Activated T-cell treated with anti-CD3 and anti-CD28 coated beads for 48 hours (primary cell): Measurements from ENCODE around the gene UPF2.
"Not testable (repeated sequence)": the region's sequence is repeated elsewhere in the genome, so short reads cannot be mapped to it uniquely, and the experiment has no call there.

ENCODE experiments used
- DNase-seq: peaks from one replicate; pipeline ENCODE4 v3.0.0-alpha.2; 2020; ENCODE audit warnings: low read depth

Gene UPF2

GRCh38 chr10:12042797-12043651 is at the start of gene UPF2:
UPF2 (minus strand) TSS chr10:12042809; CDS start chr10:12035423, 7,386 bp downstream.
- peak; percentile 98 for DNase-seq

- no peak for DNase-seq
Observed at GRCh38 chr10:12091421-12091820, 48.8 kb upstream of the UPF2 start.

DNA sequence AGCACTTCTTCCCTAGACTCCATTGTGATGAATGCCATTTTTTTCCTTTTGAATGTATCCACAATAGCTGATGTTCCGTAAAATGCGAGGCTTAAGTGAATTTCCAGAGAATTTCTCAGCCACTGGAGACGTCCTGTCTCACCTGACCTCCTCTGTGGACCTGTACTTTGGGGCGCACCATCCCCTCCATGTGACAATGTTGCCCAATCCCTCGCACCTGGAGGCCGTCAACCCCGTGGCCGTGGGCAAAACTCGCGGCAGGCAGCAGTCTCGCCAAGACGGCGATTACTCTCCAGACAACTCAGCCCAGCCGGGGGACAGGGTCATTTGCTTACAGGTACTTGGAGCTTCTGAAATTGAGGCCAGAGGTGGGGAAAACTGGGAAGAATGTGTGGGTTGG is 46.3 kb upstream of the UPF2 start:
- no peak for DNase-seq

DNA sequence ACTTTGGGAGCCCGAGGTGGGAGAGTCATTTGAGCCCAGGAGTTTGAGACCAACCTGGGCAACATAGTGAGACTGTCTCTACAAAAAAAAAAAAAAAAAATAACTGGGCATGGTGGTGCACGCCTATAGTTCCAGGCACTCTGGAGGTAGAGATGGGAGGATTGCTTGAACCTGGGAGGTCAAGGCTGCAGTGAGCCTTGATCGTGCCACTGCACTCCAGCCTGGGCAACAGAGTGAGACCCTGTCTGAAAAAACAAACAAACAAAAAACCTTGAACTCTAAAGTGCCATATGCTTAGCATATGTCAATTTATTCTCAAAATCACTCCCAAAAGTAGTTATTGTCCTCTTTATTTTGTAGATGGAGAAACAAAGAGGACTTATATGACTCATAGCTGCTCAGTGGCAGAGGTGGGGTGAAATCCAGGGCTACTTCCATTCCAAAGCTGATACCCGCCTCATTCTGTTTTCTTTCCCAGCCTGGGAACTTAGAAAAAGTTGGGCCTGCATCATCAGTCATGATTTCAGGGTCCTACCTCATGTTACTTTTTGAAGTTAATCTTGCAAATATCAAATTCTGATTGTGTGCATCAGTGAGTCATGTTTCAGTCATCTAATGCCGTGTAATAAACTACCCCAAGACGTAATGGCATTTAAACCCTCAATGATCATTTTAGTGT is 39.4 kb upstream of the UPF2 start:
- no peak for DNase-seq

GRCh38 chr10:12081470-12081869 is 38.9 kb upstream of the UPF2 start:
- no peak for DNase-seq

DNA sequence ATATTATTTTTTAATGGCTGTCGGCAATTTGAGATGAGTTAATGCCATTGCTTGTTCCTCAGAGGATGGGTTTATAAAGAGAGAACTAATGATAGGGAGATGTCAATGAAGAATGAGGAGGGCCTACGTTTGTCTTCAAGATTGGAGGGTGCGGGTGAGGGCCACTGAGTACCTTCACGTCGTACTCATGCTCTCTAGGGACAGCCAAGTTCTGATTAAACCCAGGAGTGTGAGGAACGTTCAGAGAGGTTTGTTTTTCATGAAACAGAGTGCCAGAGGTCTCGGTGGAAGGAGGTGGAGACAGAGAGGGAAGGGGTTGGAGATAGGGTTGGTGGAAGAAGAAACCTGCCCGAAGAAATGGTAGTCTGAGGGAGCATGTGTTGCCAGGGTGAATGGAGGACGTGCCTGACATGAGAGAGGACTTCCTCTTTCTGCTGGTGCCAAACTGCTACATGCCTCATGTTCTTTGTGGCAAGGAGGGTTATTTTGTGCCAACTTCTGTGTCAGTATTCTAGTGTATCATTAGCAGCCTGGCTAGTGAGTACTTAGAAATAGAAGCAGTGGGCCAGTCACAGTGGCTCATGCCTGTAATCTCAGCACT is 35.1 kb upstream of the UPF2 start:
- no peak for DNase-seq

DNA sequence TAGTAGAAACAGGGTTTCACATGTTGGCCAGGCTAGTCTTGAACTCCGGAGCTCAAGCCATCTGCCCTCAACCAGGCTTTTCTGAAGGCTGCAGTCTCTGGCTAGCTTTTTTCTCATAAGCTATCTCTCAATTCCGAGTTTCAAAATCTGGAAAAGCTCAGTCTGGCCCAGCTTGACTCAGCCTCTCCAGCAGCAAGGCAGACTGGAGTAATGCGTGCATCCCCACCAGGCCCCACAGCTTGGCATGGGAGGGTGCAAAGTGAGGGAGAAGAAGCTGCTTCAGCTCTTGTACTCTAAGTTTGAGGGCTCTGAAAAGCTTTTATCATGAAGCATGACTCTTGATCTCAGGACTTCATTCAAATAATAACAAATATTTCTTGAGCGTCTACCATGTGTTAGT is 30.9 kb upstream of the UPF2 start:
- DNase-seq = no peak

GRCh38 chr10:12071441-12071840 is 28.8 kb upstream of the UPF2 start:
- DNase-seq = not testable (repeated sequence)

DNA sequence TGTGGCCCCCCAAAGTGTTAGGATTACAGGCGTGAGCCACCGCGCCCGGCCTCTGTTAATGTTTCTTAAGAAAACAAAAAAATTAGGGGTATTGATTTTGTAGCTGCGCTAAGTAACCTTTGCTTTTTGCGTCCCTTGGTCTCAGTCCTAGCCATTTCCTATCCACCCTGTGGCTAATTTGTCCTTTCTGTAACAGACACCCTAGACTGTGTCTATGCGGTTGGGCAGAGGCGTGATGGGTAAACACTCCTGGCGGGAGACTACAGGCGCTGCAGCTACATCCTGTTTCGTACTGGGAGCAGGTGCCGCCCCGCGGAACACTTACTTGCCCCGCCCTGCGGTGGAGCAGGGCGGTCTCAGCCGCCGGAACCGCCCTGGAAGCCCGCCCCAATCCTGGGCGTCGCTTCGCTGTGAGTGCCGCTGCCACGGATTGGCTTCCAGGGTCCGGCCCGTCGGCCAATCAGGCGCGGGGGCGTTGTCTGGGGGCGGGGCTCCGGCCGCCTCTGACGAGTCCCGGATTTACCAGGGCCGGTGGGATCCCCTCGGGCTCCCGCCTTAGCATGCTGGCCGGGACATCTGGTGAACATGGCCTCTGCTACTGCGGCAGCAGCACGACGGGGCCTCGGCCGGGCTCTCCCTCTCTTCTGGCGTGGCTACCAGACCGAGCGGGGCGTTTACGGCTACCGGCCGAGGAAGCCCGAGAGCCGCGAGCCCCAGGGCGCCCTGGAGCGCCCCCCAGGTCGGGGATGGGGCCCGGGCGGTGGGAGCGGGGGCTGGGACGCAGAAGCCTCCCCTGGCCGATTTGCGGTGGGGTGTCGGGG is 26.1 kb upstream of the UPF2 start, which contains the start of gene DHTKD1:
DHTKD1 (plus strand) TSS at position 506 of the 821 bp plus-strand sequence; CDS start at position 586, 80 bp downstream.
- peak; percentile 100 for DNase-seq

GRCh38 chr10:12067336-12067735 is 24.7 kb upstream of the UPF2 start:
- no peak for DNase-seq

- no peak for DNase-seq
Observed at GRCh38 chr10:12063483-12063818, 20.8 kb upstream of the UPF2 start.

GRCh38 chr10:12062754-12063482 is 20.3 kb upstream of the UPF2 start:
- DNase-seq = no peak

GRCh38 chr10:12061124-12061523 is 18.5 kb upstream of the UPF2 start:
- no peak for DNase-seq

GRCh38 chr10:12056748-12057147 is 14.1 kb upstream of the UPF2 start:
- no peak for DNase-seq

GRCh38 chr10:12055732-12056131 is 13.1 kb upstream of the UPF2 start:
- no peak for DNase-seq

DNA sequence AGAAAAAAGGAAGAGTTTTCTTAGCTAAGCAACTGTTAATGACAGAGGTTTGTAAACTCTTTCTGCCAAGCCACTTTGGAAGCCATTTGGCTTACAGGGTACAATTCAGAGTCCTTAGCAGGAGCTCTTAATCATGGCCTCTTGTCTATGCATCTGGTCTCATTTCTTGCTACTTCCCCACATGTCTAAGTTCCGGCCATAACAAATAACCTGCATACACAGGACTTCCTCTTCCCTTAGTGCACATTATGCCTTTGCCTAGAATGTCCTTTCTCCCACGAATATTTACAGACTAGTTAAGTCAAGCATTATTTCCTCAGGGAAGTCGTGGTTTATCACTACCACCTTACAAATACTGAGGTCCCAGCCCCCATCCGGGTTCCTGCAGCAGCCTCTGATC is 8.6 kb upstream of the UPF2 start:
- no peak for DNase-seq

DNA sequence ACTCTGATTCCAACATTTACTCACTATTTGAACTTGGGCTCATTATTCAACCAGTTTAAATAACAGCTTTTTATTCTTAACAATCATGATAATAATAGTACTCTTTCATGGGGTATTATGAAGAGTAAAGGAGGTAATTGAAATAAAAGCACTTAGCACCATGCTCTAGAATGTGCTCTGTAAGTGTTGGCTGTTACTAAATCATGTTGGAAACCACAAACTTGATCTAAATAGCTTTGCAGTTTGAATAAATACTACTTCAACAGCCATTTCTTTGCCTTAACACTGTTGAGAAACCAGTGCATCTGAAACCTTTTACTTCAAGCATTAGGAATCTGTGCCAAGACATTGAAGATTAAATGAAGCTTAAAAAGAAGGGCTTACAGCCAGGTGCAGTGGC is 7.9 kb upstream of the UPF2 start:
- DNase-seq = no peak

DNA sequence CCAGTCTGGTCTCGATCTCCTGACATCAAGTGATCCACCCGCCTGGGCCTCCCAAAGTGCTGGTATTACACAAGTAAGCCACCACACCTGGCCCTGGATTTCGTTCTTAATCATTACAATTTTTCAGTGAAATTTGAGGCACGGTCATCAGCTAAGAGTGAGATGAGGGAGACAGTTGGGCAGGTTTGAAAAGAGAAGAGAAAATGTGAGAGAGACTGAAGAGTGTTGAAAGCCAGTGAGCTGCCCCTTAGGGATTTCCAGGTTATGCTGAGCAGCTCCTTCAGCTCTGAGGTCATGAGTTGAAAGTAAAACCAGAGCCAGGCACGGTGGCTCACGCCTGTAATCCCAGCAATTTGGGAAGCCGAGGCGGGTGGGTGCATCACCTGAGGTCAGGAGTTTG is 5.9 kb upstream of the UPF2 start:
- DNase-seq = no peak

GRCh38 chr10:12045596-12045995 is 3.0 kb upstream of the UPF2 start:
- no peak for DNase-seq

DNA sequence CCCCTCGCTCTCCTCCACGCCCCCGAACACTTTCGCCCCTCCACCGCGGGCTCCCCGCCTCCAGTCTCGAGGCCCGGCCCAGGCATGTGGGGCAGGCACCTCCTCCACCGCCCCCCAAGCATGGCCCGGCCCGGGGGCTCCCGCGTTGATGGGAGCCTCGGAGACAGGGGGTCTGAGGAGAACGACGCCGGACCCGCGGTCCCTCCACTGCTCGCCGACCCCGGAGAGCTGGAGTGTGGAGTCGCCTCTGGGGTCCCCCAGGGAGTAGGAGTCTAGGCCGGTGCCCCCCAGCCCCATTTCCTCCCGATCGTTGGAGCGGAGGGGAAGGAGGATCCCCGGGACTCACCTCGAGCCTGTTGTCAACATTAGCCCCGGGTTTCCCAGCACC is 206 bp downstream of the UPF2 start:
- DNase-seq = peak; percentile 48

- peak; percentile 33 for DNase-seq
Observed at GRCh38 chr10:12041766-12042408, 722 bp downstream of the UPF2 start.
